HG03196 (cell line): Measurements from ENCODE around the gene CDH4.

Experiments used
- ATAC-seq: cut with Tn5 transposase; IDR thresholded peaks from one replicate; pipeline ENCODE4 v1.9.1; 2021; ENCODE audit not compliant: unreplicated experiment

The CDH4 gene

DNA sequence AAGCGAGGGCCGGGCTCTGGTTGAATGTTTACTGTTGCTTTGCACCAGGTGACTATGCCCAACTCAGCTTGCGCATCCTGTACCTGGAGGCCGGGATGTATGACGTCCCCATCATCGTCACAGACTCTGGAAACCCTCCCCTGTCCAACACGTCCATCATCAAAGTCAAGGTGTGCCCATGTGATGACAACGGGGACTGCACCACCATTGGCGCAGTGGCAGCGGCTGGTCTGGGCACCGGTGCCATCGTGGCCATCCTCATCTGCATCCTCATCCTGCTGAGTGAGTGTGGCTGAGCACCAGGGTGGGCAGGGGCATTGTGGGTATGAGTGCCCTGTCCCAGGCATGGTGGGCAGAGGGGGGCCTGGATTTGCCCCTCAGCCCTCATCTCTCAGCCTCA, 677.5 kb downstream of the CDH4 start:
- no peak for ATAC-seq

DNA sequence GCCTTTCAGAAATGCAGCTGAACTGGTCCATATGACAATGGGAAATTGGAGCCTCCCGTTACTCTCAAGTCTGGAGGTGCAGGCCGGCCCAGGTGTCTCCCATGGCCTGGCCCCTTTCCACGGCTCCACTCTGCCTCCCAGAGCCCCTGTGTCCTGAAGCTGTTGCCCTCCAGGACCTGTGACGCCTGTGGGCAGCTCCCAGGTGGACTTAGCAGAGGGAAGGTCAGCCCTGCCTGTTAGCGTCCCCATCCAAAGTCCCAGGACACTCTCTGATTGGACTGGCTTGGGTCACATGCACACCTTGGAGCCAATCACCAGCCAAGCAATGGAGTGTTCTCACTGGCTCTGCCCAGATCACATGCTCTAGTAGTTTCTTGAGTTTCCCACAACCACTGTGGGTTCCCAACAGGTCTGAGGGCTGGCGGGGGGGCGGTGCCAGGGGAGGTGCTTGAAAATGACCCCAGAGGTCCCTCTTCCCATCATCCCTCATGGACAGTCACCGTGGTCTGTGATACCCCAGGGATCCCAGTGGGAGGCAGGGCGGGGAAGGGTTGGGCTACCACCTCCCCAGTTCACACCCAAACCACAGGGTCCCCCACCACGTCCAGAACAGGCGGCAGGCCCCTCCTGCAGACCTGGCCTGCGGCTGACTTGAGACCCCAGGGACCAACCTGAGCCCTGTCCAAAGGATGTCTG, 678.1 kb downstream of the CDH4 start:
- no peak for ATAC-seq

DNA sequence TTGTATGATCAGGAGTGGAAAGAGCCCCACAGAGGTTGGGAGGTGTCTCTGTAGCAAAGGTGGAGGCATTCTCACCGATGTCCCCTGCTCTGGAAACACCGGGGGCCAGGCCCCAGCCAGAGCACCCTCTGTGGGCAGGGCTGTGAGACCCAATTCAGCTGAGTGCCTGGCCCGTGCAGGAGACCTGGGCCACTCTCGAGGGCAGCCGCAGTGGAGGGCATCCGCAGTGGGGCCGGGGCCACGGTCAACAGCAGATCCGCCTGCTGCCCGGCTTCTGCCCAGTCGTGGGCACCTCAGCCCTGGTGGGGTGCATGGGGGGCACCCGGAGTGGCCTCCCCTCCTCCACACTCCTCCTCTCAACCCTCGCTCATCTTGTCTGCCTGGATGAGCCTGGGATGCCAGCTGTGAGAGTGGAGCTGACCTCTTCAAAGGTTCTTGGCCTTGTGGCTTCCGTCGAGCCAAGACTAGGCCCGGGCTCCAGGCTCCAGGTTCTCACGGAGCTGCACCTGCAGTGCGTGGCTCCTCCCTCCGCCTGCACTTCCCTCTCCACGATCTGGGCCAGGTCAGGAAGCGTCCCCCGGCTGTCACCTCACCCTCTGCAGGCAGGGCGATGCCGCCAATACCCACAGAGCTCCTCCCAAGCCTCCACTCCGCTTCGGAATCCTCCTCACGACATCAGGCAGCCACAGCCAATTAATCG, 678.9 kb downstream of the CDH4 start:
- ATAC-seq, result no peak

DNA sequence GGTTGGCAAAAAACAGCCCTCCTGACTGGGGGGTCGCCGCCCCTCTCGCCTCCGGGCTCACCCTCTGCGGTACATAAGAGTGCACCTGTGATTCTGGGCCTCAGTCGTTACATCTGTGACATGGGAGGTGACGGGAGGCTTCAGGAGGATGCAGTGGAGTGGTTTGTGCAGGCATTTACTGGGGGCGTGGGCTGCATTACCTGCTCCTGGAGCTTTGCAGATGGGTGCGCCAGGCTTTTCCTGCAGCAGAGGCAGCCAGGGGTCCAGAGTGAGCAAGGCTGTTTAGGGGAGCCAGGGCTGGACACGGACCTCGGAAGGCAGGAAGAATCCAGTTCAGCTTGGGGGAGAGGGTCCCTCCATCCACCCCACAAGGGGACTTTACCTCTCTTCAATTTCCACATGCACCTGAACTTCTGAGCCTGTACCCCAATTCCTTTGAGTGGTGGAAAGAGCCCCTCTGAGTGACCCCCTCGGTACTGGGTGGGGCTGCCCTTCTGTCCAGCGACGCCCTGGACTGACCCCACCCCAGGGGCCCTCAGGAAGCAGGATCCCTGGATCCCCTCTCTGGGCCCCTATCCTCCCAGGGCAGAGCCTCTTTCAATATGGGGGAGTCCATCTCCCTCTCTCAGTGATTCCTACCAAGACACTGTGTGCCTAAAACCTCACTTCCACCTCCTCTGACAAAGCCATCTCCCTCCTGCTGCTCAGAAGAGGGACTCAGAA, 679.6 kb downstream of the CDH4 start:
- no peak for ATAC-seq

DNA sequence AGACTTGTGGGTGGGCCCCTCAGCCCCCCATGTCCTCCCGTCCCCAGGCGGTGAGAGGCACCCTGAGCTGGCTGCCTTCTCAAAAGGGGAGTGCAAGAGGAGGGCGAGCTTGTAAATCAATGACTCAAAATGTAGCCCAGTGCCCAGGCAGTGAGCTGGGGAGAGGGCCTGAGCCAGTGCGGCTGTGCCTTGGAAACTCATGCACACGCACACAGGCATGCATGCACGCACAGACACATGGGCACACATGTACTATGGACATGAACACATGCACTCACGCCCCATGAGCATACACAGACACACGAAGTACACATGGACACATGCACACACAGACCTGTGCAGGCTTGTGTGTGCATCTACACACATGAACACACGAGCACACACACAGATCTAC, 680.1 kb downstream of the CDH4 start:
- ATAC-seq, result no peak

DNA sequence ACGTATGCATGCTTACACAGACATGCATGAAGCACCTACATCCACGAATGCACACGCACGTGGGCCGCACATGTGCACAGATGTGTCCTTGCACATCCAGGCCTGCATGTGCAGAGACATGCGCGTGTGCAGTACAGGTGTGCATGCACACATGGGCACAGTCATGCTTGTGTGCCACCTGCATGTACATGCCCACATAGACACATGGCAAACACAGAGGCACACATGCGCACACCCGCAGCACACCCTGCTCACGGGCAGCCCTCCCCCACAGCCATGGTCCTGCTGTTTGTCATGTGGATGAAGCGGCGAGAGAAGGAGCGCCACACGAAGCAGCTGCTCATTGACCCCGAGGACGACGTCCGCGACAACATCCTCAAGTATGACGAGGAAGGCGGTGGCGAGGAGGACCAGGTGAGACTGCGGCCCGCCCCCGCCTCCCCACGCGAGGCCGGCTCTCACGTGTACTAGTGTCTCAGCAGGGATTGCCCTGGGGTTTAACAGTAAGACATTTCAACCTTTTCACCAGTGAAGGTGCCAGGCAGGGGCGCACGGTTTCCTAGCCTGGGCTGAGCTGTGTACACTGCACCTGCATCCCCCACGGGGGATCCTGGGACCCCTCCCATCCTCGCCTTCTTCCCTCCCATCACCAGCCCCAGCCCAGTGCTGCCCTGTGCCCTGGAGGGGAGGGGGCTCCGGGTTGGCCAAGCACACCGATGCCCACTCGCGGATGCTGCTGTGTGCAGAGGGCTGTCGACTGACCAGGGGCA, 680.8 kb downstream of the CDH4 start:
- ATAC-seq, result no peak

DNA sequence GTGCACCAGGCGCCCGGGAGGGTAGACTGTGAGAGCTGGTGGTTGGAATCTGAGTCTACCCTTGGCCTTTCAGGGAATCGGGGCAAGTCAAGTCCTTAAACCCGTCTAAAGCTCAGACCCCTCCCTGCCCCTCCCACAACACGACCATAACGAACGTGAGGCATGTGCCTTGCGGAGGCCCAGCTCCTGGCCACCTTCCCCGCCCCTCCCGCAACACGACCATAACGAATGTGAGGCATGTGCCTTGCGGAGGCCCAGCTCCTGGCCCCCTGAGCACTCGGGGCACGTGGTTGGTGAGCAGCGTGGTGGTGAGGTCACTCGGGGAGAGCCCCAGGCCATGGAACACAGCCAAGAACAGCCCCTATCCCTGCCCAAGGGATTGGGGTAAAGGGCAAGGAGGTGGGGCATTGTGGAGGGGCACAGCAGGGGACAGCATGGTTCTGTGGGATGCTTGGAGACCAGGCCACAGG, 681.5 kb downstream of the CDH4 start:
- no peak for ATAC-seq

DNA sequence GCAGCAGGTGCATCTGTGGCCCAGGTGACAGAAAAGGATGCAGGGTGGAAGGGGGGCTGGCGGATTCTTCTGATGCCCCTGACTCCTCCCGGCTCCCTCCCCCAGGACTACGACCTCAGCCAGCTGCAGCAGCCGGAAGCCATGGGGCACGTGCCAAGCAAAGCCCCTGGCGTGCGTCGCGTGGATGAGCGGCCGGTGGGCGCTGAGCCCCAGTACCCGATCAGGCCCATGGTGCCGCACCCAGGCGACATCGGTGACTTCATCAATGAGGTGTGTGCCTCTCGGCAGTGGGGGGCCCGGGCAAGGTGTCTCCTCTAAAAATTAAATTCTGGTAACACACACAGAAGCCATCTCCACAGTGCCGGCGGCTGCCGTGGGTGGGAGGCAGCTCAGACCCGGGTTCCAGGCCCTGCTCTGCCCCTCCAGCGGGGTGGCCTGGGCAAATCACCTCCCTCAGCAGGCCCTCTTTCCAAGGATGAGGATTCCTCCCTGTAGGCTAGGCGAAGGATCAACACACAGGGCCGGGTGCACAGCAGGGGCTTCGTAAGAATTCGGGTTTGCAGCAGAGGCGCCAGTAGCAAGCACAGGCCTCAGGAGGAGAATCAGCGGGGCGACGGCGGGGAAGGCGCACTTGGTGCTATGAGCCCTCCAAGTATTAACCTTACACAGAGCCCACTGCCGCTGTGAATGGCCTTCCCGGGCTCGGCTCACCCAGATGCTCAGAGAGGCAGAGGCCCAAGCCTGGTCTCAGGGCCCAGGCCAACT, 682.1 kb downstream of the CDH4 start:
- no peak for ATAC-seq

DNA sequence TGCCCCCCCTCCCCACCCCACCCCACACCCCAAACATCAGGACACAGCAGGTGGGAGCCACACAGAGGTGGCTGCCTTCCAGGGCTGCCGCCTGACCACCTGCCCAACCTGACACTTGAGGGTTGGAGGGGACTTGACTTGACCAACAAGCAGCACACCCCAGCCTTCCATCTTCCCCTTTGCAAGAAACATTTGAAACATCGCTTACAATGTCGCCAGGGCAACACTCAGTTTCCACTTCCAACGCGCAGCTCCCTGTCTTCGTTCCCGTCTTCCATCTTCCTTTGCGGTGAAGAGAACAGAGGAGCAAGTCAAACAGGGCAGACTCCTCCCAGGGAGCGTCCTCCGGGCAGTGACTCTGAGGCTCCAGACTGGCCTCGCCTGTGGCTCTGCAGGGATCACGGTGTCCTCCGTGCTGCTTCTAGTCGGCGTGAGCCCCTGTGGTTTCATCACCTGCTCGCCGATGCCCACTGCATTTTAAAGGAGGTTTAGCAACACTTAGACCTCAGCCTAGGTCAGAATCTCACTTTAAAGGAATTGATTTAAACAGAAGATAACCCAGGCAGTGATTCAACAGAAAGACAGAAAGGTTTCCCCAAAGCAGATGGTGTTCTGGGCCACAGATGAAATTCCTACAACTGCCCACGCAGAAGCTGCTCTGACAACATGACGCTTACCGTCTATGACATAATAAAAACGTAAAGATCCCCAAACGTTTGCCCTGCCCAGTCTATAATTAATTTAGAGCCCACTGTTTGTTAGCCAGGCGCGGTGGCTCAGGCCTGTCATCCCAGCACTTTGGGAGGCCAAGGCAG, 682.9 kb downstream of the CDH4 start:
- ATAC-seq, result no peak

DNA sequence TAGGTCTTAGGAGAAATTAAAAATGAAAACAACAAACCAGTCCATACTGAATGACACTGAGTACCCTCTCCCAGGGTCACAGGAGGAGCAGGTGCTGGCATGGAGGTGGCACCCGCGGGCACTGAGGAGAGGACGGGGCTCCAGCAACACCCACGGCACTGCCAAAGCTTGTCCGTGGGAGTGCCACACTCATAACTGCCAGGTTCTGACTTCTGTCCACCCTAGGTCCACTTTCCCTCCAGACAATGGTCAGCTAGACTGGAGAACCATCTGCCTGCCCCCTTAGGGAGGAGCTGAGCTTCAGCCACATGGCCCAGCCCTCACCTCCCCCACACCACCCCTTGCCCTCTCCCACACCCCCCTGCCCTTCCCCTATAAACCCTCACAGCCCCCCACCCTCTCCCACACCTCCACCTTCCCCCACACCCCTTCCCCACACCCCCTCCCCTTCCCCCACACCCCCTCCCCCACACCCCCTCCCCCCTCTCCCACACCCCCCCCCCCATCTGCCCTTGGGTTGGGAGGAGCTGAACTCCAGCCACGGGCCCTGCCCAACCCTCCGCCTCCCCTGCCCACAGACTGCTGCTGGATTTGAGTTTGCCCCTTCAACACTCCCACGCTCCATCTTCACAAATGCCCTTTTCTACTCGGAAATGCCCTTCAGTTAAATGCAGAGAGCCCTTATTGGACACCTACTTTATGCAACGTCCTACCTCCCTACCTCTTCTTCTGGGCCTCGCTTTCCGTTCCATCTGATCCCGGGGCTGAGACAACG, 684.1 kb downstream of the CDH4 start:
- no peak for ATAC-seq

DNA sequence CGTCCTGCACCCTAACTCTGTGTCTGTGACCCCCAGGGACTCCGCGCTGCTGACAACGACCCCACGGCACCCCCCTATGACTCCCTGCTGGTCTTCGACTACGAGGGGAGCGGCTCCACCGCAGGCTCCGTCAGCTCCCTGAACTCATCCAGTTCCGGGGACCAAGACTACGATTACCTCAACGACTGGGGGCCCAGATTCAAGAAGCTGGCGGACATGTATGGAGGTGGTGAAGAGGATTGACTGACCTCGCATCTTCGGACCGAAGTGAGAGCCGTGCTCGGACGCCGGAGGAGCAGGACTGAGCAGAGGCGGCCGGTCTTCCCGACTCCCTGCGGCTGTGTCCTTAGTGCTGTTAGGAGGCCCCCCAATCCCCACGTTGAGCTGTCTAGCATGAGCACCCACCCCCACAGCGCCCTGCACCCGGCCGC, 684.7 kb downstream of the CDH4 start:
- no peak for ATAC-seq

DNA sequence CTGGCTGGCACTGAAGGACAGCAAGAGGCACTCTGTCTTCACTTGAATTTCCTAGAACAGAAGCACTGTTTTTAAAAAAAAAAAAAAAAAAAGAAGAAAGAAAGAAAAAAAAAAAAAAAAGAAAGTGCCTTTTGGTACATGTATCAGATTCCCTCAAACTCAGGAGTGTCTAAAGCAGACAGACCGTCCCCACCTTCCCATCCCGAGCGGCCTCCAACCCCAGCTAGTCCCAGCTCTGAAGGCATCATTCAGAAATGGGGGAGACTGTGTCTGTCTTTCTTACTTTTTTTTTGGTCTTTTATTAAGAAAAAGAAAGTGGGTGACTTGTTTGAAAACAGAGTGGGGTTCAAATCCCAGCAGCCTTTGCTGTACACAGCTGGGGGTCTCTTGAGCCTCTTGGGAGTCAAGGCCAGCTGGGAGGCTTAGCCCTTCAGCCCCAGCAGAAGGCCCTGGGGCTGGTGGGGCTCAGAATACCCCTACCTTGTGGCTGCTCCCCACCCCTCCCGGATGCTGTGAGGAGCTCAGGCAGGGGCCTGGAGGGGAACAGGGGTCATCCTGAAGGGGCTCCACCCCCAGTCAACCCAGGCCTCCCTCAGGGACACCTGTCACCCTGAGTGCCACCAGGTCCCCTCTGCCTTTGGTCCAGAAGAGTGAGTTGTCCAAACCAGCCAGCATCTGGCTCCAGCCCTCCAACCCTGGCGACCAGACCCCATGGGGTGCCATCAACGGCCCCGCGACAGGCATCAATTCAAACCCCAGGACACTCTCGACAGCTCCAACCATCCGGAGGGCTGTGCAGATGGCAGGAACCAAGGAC, 685.3 kb downstream of the CDH4 start:
- no peak for ATAC-seq

DNA sequence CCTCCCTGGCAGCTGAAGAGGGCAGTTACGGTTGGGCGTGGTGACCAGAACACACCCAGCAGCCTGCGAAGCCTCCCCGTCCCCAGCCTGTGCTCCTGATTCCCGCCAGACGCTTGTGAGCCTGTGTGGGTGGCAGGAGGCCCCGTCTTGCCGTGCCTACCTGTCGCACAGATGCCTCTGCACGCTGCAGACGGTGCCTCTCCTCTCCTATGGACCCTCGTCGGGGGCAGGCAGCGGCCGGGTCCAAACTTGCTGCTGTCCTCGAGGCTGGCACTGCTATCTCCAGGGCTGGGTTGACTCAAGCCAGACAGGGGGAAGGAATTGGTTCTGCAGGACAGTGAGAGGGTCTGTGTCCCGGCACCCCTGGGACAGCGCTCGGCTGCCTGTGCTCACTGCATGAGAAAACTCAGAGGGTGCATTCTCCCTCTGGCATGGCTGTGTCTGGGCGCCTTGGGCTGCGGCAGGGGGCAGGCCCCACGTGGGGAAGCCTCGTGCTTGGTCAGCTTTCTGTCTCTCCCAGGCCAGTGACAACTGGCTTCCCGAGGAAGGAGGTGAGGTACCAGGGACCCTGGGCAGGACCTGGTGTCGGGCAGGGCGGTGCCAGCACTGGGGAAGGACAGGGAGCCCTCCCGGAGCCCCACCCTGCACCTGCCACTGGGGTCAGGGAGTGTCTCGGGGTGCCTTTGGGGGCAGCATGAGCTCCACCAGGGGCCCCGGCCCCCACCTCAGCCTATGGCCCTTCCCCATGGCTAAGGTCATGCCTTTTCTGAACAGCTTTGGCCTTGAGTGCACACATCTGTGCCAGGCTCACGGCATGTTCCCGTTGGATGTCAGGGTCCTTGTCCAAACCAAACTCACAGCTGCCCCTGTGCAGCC, 686.1 kb downstream of the CDH4 start:
- no peak for ATAC-seq

DNA sequence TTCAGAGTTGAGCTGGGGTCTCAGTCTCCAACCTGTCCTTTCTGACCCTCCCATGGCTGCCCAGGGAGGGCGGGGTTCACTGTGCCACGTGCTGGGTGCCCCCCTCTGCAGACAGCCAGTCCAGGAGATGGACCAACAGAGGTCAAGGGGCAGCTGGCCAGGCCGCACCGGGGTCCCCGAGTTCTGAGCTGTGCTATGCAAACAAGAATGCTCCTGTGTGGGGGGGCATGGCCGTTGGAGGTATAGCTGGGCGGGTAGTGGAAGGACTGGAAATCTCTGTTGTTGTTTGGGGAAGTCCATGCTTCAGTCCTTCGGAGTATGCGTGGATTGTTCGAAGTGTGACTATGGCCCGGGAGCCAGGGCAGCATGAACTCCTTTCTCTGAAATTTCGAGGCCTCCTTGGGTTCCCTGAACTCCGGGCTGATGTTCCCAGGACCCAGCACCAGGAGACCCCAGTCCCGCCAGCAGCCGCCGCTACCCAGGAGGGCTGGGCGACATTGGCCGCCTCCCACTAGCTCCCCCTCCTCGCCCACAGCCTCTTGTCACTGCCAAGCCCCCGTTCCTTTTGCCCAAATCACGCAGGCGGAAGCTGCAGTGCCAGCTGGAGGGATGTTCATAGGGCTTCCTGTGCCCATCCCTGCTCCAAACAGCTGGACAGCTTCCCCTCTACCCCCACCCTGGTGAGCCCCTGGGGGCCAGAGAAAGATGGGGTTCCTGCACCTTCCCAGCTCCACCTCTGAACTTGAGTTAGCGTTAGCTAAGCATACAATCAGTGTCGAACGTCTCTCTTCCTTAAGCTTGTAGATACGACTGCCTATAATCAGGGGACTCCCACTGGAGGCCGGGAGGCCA, 687.0 kb downstream of the CDH4 start:
- ATAC-seq, result no peak

DNA sequence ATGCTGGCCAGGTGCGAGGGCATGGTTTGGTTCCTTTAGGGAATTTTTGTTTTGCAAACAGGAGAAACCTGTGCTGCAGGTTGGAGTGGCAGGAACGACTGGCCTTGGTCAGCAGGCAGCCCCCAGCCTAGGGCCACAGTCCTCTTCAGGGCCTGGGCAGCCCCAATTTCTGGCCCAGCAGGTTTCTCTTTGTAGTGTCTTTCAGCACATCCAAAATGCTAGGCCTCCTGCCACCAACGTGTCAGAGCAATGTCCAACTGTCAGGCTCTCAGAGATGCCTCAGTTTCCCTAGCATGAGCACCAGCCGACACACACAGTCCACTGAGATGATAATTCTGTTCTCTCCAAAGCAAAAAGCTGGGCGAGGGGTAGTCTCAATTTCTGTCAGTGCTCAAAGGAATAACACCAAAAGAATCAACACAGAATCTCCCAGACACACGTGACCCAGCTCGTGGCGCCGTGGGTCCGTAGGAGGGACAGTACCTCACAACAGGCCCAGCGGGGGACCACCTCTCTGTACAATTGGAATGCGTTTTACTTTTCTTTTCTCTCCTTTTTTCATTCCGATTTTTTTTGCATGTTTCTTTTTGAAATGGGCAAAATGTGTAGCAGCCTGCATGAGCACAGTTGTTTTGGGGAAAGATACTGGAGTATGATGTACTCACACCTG, 687.8 kb downstream of the CDH4 start:
- ATAC-seq, result no peak

DNA sequence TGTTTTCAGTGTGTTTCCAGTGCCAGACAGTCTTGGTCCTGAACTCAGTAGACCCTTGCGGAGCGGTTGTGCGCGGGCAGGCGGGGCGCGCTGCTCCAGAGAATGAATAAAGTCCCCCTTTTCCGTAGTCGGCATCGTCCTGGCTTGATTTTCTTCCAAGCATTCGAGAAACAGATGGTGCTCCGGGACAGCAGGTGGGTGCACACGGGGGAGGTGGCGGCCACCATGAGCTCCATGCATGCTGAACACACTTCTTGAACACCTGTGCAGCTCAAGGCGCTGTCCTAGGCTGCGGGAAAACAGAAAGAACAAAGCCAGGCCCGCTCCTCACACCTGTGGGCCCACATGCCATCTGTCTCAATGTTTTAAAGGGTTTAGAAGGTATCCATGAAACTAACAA, 688.4 kb downstream of the CDH4 start:
- no peak for ATAC-seq
